H1 (cell line): ENCODE measurements around the gene SUSD1. TPM values are rescaled to one million over a fixed set of nuclear protein-coding genes. Genes with fewer than 3 reads are reported as not detected.

Source experiments
- CTCF ChIA-PET: fragments of 300-600 bp; sonication (Branson Sonifier 250); formaldehyde crosslinking; loops from one replicate; lab custom pipeline; 2021; ENCODE audit not compliant: partially characterized antibody; lab: Charles Lee
- POLR2A ChIA-PET: fragments of 300-600 bp; sonication (Branson Sonifier 250); formaldehyde crosslinking; loops from one replicate; lab custom pipeline; 2021; ENCODE audit warnings: inconsistent platforms; ENCODE audit not compliant: partially characterized antibody; lab: Charles Lee
- DNase-seq, 2 experiments: peaks; one replicate each; pipeline versions ENCODE4 v3.0.0 to v3.0.0-alpha.2; 2010 to 2022; ENCODE audit warnings: low spot score in 2 of 2, low read depth in 1 of 2, mixed read lengths in 1 of 2
- FAIRE-seq: peaks from 2 replicates; lab custom pipeline; 2011; peaks lifted over from hg19 to GRCh38; lab: Jason Lieb, UNC
- H2AFZ ChIP-seq: 2 replicates; pipeline ENCODE4 v1.8.1; 2012; ENCODE audit warnings: low read length, inconsistent platforms
- H2AK5ac ChIP-seq: 2 replicates; pipeline ENCODE4 v1.6.1; 2013; ENCODE audit warnings: low read depth, low read length
- H2BK120ac ChIP-seq: replicated peaks from 2 replicates; pipeline ENCODE3; 2013; ENCODE audit warnings: low read depth, low read length, inconsistent platforms
- H2BK12ac ChIP-seq: 2 replicates; pipeline ENCODE4 v1.6.1; 2013; ENCODE audit warnings: low read depth, low read length
- H2BK15ac ChIP-seq: 2 replicates; pipeline ENCODE4 v1.6.1; 2013; ENCODE audit warnings: low read length
- H2BK20ac ChIP-seq: 2 replicates; pipeline ENCODE4 v1.6.1; 2013; ENCODE audit warnings: low read length
- H2BK5ac ChIP-seq: 2 replicates; pipeline ENCODE4 v1.6.1; 2013; ENCODE audit warnings: low read depth, low read length
- H3K14ac ChIP-seq: 2 replicates; pipeline ENCODE4 v1.6.1; 2013; ENCODE audit warnings: inconsistent platforms; ENCODE audit not compliant: insufficient read length
- H3K18ac ChIP-seq: 2 replicates; pipeline ENCODE4 v1.6.1; 2013; ENCODE audit warnings: low read length; ENCODE audit errors: extremely low read depth
- H3K23ac ChIP-seq: 2 replicates; pipeline ENCODE4 v1.6.1; 2013; ENCODE audit warnings: inconsistent platforms; ENCODE audit not compliant: insufficient read length
- H3K23me2 ChIP-seq: 2 replicates; pipeline ENCODE4 v1.6.1; 2013; ENCODE audit warnings: low read depth, low read length
- H3K27ac ChIP-seq: 2 replicates; pipeline ENCODE4 v1.6.1; 2011; ENCODE audit warnings: low read depth, low read length, inconsistent platforms
- H3K27me3 ChIP-seq, 4 experiments: replicated peaks in 1 of 4; 1 replicate in 1 of 4; 2 replicates in 3 of 4; pipeline versions ENCODE4 v1.6.1 to v1.8.1; 2011 to 2013; ENCODE audit warnings: low read length in 3 of 4, mild to moderate bottlenecking in 3 of 4, inconsistent platforms in 2 of 4, mixed read lengths in 2 of 4, moderate library complexity in 1 of 4; ENCODE audit not compliant: control insufficient read depth in 3 of 4, insufficient read depth in 3 of 4; ENCODE audit errors: extremely low read depth in 1 of 4
- H3K36me3 ChIP-seq, 4 experiments: 2 replicates each; pipeline versions ENCODE4 v1.6.1 to v1.8.1; 2011 to 2013; ENCODE audit warnings: mild to moderate bottlenecking in 4 of 4, low read length in 3 of 4, moderate library complexity in 2 of 4, control low read depth in 1 of 4, inconsistent platforms in 1 of 4; ENCODE audit not compliant: insufficient read depth in 4 of 4, control insufficient read depth in 2 of 4
- H3K4ac ChIP-seq: replicated peaks from 2 replicates; pipeline ENCODE3; 2013; ENCODE audit warnings: low read length, low read depth, mixed read lengths, inconsistent platforms; ENCODE audit not compliant: insufficient read length
- H3K4me1 ChIP-seq, 4 experiments: replicated peaks in 1 of 4; 1 replicate in 1 of 4; 2 replicates in 3 of 4; pipeline versions ENCODE4 v1.6.1 to v1.8.1; 2011 to 2013; ENCODE audit warnings: low read length in 3 of 4, inconsistent platforms in 2 of 4, mixed read lengths in 1 of 4; ENCODE audit not compliant: insufficient read depth in 4 of 4, control insufficient read depth in 3 of 4
- H3K4me2 ChIP-seq, 2 experiments: 2 replicates each; pipeline versions ENCODE4 v1.6.1 to v1.8.1; 2011 to 2013; ENCODE audit warnings: low read depth in 2 of 2, low read length in 2 of 2, control low read depth in 1 of 2, inconsistent platforms in 1 of 2, mild to moderate bottlenecking in 1 of 2; ENCODE audit not compliant: insufficient read depth in 1 of 2
- H3K4me3 ChIP-seq, 4 experiments: fragments of 200-600, 300-600 bp in 1 of 4; sonication (generic), shearing (Covaris generic), sonication (Bioruptor Twin) in 1 of 4; 2 replicates each; pipeline versions ENCODE4 v1.5.1 to v1.8.1; 2011 to 2016; ENCODE audit warnings: low read length in 4 of 4, low read depth in 3 of 4, control low read depth in 2 of 4, inconsistent platforms in 2 of 4, mild to moderate bottlenecking in 2 of 4, mixed read lengths in 1 of 4, moderate library complexity in 1 of 4; ENCODE audit not compliant: insufficient read depth in 2 of 4; ENCODE audit errors: extremely low read depth in 1 of 4
- H3K56ac ChIP-seq: replicated peaks from 2 replicates; pipeline ENCODE3; 2013; ENCODE audit warnings: low read depth, mild to moderate bottlenecking, mixed read lengths, low read length, inconsistent platforms; ENCODE audit not compliant: insufficient read length
- H3K79me1 ChIP-seq: 2 replicates; pipeline ENCODE4 v1.6.1; 2013; ENCODE audit warnings: low read depth, low read length, control low read depth
- H3K79me2 ChIP-seq, 2 experiments: 2 replicates each; pipeline versions ENCODE4 v1.6.1 to v1.8.1; 2012 to 2013; ENCODE audit warnings: low read length in 2 of 2, mild to moderate bottlenecking in 2 of 2, inconsistent platforms in 1 of 2; ENCODE audit not compliant: insufficient read depth in 2 of 2, control insufficient read depth in 1 of 2
- H3K9ac ChIP-seq, 4 experiments: replicated peaks in 1 of 4; 1 replicate in 1 of 4; 2 replicates in 3 of 4; pipeline versions ENCODE4 v1.6.1 to v1.8.1; 2011 to 2013; ENCODE audit warnings: low read depth in 3 of 4, low read length in 3 of 4, control low read depth in 2 of 4, mild to moderate bottlenecking in 2 of 4, moderate library complexity in 2 of 4, inconsistent platforms in 1 of 4; ENCODE audit errors: extremely low read depth in 1 of 4
- H3K9me3 ChIP-seq, 2 experiments: 2 replicates each; pipeline versions ENCODE4 v1.6.1 to v1.8.1; 2012 to 2013; ENCODE audit warnings: mild to moderate bottlenecking in 2 of 2, moderate library complexity in 2 of 2, control low read depth in 1 of 2, inconsistent platforms in 1 of 2, low read depth in 1 of 2, low read length in 1 of 2, mixed read lengths in 1 of 2; ENCODE audit not compliant: insufficient read depth in 2 of 2
- H4K20me1 ChIP-seq, 2 experiments: replicated peaks in 1 of 2; 2 replicates each; pipeline versions ENCODE3 to v1.8.1; 2011 to 2013; ENCODE audit warnings: inconsistent platforms in 2 of 2, low read length in 2 of 2, mild to moderate bottlenecking in 1 of 2; ENCODE audit not compliant: insufficient read depth in 2 of 2, control insufficient read depth in 1 of 2
- H4K5ac ChIP-seq: 2 replicates; pipeline ENCODE4 v1.6.1; 2013; ENCODE audit warnings: low read length, low read depth, mixed read lengths, inconsistent platforms; ENCODE audit not compliant: insufficient read length
- H4K8ac ChIP-seq: 2 replicates; pipeline ENCODE4 v1.8.0; 2013; ENCODE audit warnings: mild to moderate bottlenecking, moderate library complexity, low read length, inconsistent platforms; ENCODE audit not compliant: insufficient read depth; ENCODE audit errors: extremely low read depth
- H4K91ac ChIP-seq: replicated peaks from 2 replicates; pipeline ENCODE3; 2013; ENCODE audit warnings: low read length, mixed read lengths, inconsistent platforms; ENCODE audit not compliant: insufficient read length
- BRCA1 ChIP-seq: IDR thresholded peaks from 2 replicates; pipeline ENCODE4 v1.6.1; 2012; ENCODE audit warnings: low read depth, low read length, improper control_type of control experiment
- CTBP2 ChIP-seq: IDR thresholded peaks from 2 replicates; pipeline ENCODE4 v1.7.0; 2011; ENCODE audit warnings: borderline replicate concordance, mild to moderate bottlenecking, moderate library complexity, mixed read lengths, low read length; ENCODE audit not compliant: insufficient read depth, insufficient read length
- FOSL1 ChIP-seq: IDR thresholded peaks from 2 replicates; pipeline ENCODE4 v1.6.1; 2011; ENCODE audit warnings: mild to moderate bottlenecking, low read depth, low read length, moderate library complexity; ENCODE audit not compliant: insufficient read depth
- JUND ChIP-seq: IDR thresholded peaks from 2 replicates; pipeline ENCODE4 v1.6.1; 2011; ENCODE audit warnings: mild to moderate bottlenecking, improper control_type of control experiment, low read length
- KDM1A ChIP-seq: fragments of 200-600, 300-600 bp; sonication (generic); IDR thresholded peaks from 2 replicates; pipeline ENCODE4 v1.7.1; 2016; ENCODE audit warnings: mild to moderate bottlenecking, low read length, borderline replicate concordance
- KDM5A ChIP-seq: fragments of 200-600 bp; IDR thresholded peaks from 2 replicates; pipeline ENCODE4 v1.7.1; 2012; ENCODE audit warnings: mild to moderate bottlenecking, low read length, inconsistent platforms, mixed read lengths
- POLR2A ChIP-seq, 2 experiments: IDR thresholded peaks; 1 replicate in 1 of 2; 2 replicates in 1 of 2; pipeline ENCODE4 v1.6.1; 2011; ENCODE audit warnings: low read depth in 2 of 2, low read length in 2 of 2, mild to moderate bottlenecking in 2 of 2; ENCODE audit errors: control extremely low read depth in 1 of 2
- SUZ12 ChIP-seq: fragments of 200-600 bp; sonication (generic); IDR thresholded peaks from 2 replicates; pipeline ENCODE4 v1.6.1; 2012; ENCODE audit warnings: mild to moderate bottlenecking, inconsistent platforms, low read length, moderate library complexity, mixed read lengths
- WGBS, 2 experiments: shearing (Covaris generic) in 1 of 2; methylation state at CpG; one replicate each; pipeline versions ENCODE4 v1.1.6 to v1.1.7; 2013 to 2015; ENCODE audit warnings: low lambda C conversion rate in 2 of 2, mixed read lengths in 2 of 2, inconsistent platforms in 1 of 2, low coverage in 1 of 2, missing lambda C conversion rate in 1 of 2; ENCODE audit not compliant: insufficient replicate concordance in 2 of 2, insufficient coverage in 1 of 2, insufficient read length in 1 of 2; ENCODE audit errors: extremely low coverage in 1 of 2, missing lambda C conversion rate in 1 of 2; 5-methylcytosine and 5-hydroxymethylcytosine counted together
- polyA plus RNA-seq, 7 experiments: library from polyadenylated mRNA; depleted of rRNA in 3 of 7; stranded (reverse) in 5 of 7; unstranded in 2 of 7; fragments of >200 nt in 5 of 7; fragments of 200-250 nt in 2 of 7; gene quantifications; 1 replicate in 5 of 7; 2 replicates in 1 of 7; 4 replicates in 1 of 7; pipeline versions ENCODE4 v1.2.1 to v1.2.3, GENCODE V29; 2011 to 2013; ENCODE audit warnings: missing spikeins in 2 of 7, mixed read lengths in 2 of 7
- total RNA-seq: library from RNA; stranded (reverse); fragmentation: NEBNext Ultra II Directional; extraction: Animal tissue kit (Norgen Biotek cat#: 25700); gene quantifications from 2 replicates; pipeline ENCODE4 v1.2.1, GENCODE V29; 2021

The SUSD1 gene
- total and polyA plus RNA-seq, 2 of the 8 experiments (the other 6 are each of a cell fraction or from before 2014, with no cell fraction given) = 2.8 to 7.2 TPM

GRCh38 chr9:112140936-112141335 lies 34.2 kb downstream of the SUSD1 start:
- Histone ChIP-seq H3K23ac (no peak overlapping the region), H3K56ac (no peak overlapping the region), H3K18ac (no peak overlapping the region), H2AFZ (no peak overlapping the region), H2BK5ac (no peak overlapping the region), H3K14ac (no peak overlapping the region), H3K79me2 (no peaks in the 10 kb centered on the region), H3K23me2 (no peaks in the 10 kb centered on the region), H3K4me3 (no peak overlapping the region), H2BK15ac (no peak overlapping the region), H3K27me3 (no peaks in the 10 kb centered on the region), H3K36me3 (0 out of 8 replicates have a peak, but pooled peaks cover 0 to 3% (median 0%) of the 10 kb centered on the region in 4 experiments), H3K4me1 (peaks cover 0 to 2% (median 0%) of the 10 kb centered on the region in 4 experiments; a peak in 1 of 7 replicates), H2BK12ac (no peak overlapping the region), H3K4ac (no peak overlapping the region), H4K8ac (no peak overlapping the region), H4K20me1 (no peaks in the 10 kb centered on the region), H3K4me2 (no peak overlapping the region), H3K27ac (no peak overlapping the region), H3K9me3 (no peaks in the 10 kb centered on the region), H2BK120ac (no peak overlapping the region), H3K9ac (no peak overlapping the region), H2AK5ac (no peak overlapping the region), H2BK20ac (no peak overlapping the region), H3K79me1 (no peaks in the 10 kb centered on the region), H4K91ac (no peak overlapping the region), H4K5ac (no peak overlapping the region)
- FAIRE-seq (no peak), DNase-seq (no peak)
- POLR2A ChIA-PET = no interaction called here
- CTCF ChIA-PET = no interaction called here
- WGBS, 2 experiments = 93% methylated on average over 2 of the region's 2 CpGs; no CpG with 5 or more reads in 1 of the 2 experiments
- TF ChIP-seq FOSL1 = no peak
- TF ChIP-seq JUND = no peak
- no peak for TF ChIP-seq KDM5A
- TF ChIP-seq CTBP2 = no peak
- TF ChIP-seq SUZ12 = no peak
- TF ChIP-seq POLR2A (IDR thresholded peaks at IDR 0.05; ENCODE audit: control extremely low read depth in 1 of 2, low read depth in 2 of 2, low read length in 2 of 2) = no peak
- TF ChIP-seq BRCA1 = no peak
- TF ChIP-seq KDM1A = no peak
